NCI-H2196 (cell line): ENCODE results near the gene ACYP1.

ENCODE experiments used
- DNase-seq: peaks from one replicate; lab custom pipeline; 2025; ENCODE audit not compliant: unreplicated experiment; lab: John Stamatoyannopoulos, UW

The ACYP1 gene

GRCh38 chr14:75063491-75064204 lies at the start of gene ACYP1:
TSS of gene ACYP1 (minus strand) at chr14:75064024. CDS start at chr14:75063553, 471 bp downstream.
- DNase-seq: peak; percentile 96

GRCh38 chr14:75109877-75110276 lies 46.1 kb upstream of the ACYP1 start:
- no peak for DNase-seq

DNA sequence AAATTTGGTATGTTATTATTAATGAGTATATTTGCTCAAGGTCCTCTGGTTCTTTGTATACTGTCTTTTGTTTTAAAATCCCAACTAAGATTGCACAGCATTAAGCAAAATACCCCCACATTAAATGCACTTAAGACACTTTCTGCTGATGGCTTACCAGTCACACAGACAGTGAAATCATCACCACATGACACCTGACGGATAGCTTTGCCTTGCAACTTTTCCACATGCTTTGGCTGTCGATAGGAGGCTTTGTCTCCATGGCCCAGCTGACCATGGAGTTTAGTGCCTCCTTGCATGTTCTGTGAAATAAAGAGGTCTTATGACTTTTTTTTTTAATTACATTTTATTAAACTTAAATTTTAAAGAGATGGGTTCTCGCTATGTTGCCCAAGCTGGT lies 43.4 kb upstream of the ACYP1 start:
- DNase-seq: no peak

GRCh38 chr14:75101491-75101890 lies 37.7 kb upstream of the ACYP1 start:
- no peak for DNase-seq

GRCh38 chr14:75098682-75099081 lies 34.9 kb upstream of the ACYP1 start:
- no peak for DNase-seq

DNA sequence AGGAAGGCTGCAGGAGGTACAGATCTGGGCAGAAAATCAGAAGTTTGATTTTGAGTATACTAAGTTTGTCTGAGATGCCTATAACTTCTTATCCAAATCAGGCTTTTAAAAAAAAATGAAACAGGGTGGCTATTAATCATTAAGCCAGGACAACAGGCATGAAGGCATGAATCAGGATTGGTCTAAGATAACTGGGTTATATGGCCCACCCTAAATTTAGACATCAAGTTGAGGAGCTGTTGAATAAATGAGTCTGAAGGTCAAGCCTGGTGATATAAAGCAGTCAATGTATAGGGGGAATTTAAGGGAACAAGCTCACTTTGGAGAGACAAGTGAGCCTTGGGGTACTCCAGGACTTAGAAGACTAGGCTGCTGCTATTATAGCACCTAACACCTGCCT lies 34.4 kb upstream of the ACYP1 start:
- DNase-seq: no peak

DNA sequence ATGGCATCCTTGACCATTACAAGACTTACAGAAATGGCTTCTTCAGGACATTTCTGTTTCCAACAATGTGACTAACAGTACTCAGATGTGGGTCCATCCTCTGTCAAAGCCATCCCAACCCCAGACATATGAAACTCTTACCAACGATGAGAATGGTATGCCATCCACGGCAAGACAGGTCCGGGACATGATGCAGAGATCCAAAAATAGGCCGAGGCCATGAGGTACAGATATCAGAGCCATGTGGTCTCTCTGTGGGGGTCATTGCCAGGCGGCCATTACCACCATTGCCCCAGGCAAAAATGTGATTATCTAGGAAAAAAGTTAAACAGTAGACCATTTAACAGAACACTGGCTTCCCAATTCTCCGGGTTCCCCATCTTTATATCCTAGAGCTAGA lies 33.1 kb upstream of the ACYP1 start:
- DNase-seq: no peak

DNA sequence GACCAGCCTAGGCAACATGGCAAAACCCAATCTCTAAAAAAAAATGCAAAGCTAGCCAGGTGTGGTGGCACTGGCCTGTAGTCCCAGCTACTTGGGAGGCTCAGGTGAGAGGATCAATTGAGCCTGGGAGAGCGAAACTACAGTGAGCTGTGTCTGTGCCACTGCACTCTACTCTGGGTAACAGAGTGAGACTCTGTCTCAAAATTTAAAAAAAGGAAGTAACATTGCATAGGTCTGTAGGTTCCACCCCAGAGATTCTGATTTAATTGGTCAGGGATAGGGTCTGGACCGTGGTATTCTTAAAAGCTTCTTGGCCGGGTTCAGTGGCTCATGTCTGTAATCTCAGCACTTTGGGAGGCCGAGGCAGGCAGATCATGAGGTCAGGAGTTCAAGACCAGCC lies 31.9 kb upstream of the ACYP1 start:
- DNase-seq: no peak

GRCh38 chr14:75094896-75095295 lies 31.1 kb upstream of the ACYP1 start:
- no peak for DNase-seq

GRCh38 chr14:75092698-75093097 lies 28.9 kb upstream of the ACYP1 start:
- DNase-seq: no peak

GRCh38 chr14:75091251-75091650 lies 27.4 kb upstream of the ACYP1 start:
- no peak for DNase-seq

- DNase-seq: no peak
Measured at GRCh38 chr14:75090353-75090752, 26.5 kb upstream of the ACYP1 start.

DNA sequence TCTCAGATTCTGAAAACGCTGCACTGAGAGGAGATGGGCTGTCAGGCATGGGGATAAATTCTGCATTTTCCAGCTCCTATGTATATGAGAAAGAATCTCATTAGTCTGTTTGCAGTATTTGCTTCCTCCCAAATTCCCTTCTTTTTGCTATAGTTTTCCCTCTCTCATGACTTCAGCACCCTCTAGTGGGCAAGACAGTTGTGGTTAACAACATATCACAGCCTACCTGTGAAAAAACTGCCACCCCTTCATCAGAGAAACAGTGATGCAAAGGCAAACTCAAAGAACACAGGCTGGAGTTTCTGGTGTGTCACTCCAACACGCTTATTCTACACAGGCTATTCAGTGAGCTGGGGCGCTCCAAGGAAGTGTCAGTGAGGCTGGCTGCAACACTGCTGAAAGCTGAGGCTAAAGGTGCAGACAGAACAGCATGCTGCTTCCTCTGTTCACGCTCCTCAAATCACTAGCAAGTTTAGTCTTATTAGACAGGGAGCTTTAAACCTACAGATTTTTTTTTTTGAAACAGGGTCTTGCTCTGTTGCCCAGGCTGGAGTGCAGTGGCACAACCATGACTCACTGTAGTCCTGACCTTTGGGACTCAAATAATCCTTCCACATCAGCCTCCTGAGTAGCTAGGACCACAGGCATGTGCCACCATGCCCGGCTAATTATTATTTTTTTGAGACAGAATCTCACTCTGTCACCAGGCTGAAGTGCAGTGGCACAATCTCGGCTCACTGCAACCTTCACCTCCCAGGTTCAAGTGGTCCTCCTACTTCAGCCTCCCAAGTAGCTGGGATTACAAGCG lies 24.9 kb upstream of the ACYP1 start:
- peak; percentile 94 for DNase-seq

GRCh38 chr14:75088153-75088552 lies 24.3 kb upstream of the ACYP1 start:
- DNase-seq: no peak

- peak; percentile 45 for DNase-seq
Measured at GRCh38 chr14:75084513-75084912, 20.7 kb upstream of the ACYP1 start.

DNA sequence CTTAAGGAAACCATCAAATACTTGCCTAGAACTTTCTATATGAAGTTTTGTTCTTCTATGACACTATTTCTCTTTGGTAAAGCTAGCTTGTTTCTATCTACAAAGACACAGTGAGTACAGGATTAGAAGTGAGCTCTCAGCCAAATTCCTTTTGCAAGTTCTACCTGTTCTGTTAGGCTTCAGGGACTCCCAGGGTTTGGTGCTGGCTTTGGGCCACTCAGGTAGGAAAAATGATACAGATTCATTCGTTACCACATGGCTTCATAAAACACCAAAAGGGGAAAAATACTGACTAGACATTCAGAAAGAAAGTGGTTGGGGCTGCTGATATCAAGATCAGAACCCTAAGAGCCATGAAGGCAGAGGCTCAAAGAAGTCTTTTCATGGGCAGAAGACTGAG lies 19.4 kb upstream of the ACYP1 start:
- no peak for DNase-seq

GRCh38 chr14:75081660-75082229 lies 17.9 kb upstream of the ACYP1 start:
- DNase-seq: no peak

DNA sequence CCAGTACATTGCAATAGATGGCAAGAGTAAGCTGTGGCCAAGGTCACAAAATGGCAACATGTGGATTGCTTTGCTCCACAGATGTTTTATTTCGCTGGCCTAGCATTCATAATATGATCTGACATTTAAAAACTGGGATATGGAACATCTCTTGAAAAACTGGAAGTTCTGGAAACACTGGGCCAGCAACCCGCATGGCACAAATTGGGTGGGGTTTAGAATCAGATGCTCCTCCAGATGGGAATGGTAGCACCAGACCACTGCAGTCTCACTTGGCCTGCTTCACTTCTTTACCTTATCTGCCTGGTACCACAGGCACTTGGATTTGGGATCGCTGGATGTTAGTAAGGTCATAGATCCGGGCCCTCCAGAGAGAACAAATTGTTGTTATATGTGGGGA lies 15.7 kb upstream of the ACYP1 start:
- no peak for DNase-seq

GRCh38 chr14:75077794-75078193 lies 14.0 kb upstream of the ACYP1 start:
- no peak for DNase-seq

DNA sequence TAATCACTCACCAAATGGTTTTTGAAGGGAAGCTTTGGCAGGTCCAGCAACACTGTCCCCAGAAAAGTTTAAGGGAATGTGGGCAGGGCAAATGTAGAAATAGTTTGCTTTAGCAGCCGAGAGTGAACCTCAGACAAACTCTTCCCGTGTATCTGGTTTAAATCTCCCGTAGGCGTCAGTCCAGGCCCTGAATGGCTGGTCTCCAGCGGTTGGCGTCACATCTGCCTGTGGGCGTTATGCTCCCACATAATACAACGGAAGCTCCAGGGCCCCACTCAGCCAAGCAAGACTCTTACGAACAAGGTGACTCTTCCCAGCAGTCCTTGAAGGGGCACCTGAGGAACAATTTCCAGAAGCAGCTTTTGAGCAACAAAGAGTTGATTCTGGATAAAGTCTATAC lies 6.6 kb upstream of the ACYP1 start:
- DNase-seq: no peak

DNA sequence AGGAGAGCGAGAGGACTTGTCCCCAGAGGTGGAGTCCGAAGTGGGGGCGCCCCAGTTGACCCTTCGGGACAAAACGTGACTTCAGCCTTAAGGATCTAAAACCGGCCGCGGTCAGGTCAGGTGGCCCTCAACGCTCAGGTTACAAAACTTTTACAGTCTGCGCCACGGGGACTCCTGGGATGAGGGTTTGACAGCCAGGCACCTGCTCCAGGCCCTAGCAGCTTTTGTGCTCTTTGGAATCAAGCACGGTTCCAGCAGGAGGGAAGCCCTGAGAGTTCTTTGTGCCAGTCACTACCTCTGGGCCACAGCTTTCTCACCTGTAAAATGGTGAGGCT lies 6.0 kb upstream of the ACYP1 start:
- peak; percentile 92 for DNase-seq

DNA sequence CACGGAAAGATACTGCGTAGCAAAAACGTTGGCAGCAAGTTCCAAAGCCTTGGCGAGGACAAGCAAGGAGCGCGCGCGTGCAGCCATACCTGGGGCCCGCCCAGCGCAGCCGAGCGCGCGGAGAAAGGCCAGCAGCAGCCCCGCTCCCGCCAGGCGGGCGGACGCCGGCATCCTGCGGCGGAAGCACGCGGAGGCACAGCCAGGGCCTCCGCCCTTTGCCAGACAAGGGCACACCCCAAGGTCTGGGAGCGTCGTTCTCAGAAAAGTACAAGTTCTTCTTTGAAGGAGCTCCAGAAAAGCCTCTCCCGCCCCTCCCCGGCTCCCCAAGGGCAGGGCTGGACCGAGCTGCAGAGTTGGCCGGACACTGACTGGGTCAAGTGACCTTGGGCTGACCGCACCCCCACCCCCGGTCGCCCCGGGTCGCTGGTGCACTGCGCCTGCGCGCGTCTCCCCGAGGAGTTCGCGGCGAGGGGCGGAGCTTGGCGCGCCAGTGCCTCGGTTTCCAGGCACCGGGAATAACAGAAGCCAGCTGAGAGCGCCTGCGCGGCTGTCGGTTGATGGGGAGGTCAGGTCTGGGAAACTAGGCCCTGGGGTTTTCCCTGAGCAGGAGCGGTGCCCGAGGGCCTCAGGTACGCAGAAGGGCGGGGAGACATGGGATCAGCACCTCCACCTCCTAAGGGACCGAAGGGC lies 5.4 kb upstream of the ACYP1 start, which contains the start of gene ZC2HC1C:
ZC2HC1C (plus strand) TSS at position 521 of the 690 bp plus-strand sequence. CDS start 933 bp downstream, outside the sequence.
- DNase-seq: peak; percentile 100
